K562 (cell line): ENCODE data around the gene ALCAM. TPM values are rescaled to one million over a fixed set of nuclear protein-coding genes. Genes with fewer than 3 reads are reported as not detected.

Source experiments
- CSDE1 ChIP-seq, 2 experiments: fragments of 450-650 bp; IDR thresholded peaks; 2 replicates each; pipeline ENCODE4 v1.6.1; 2016; ENCODE audit warnings: mild to moderate bottlenecking in 1 of 2
- EGR1 ChIP-seq: fragments of 450-650 bp; conservative IDR thresholded peaks from 2 replicates; pipeline ENCODE4 v1.6.1; 2017; ENCODE audit warnings: mild to moderate bottlenecking
- ERF ChIP-seq: fragments of 450-650 bp; formaldehyde crosslinking; IDR thresholded peaks from 2 replicates; pipeline ENCODE4 v1.4.0; 2020; ENCODE audit warnings: mild to moderate bottlenecking, mixed read lengths
- FOXM1 ChIP-seq, 2 experiments: fragments of 450-650 bp in 1 of 2; sonication (generic) in 1 of 2; formaldehyde crosslinking in 1 of 2; IDR thresholded peaks; 2 replicates each; pipeline versions ENCODE4 v1.6.1 to v1.9.0; 2017 to 2022; ENCODE audit warnings: low read depth in 2 of 2, mild to moderate bottlenecking in 2 of 2, missing genetic modification reagents in 1 of 2, moderate library complexity in 1 of 2
- GATA2 ChIP-seq: sonication (generic); formaldehyde crosslinking; IDR thresholded peaks from 2 replicates; pipeline ENCODE4 v1.4.0; 2020; ENCODE audit warnings: mild to moderate bottlenecking, missing genetic modification reagents
- NEUROD1 ChIP-seq: fragments of 150-350 bp; IDR thresholded peaks from 2 replicates; pipeline ENCODE4 v1.6.1; 2014; ENCODE audit warnings: borderline replicate concordance, low read length, low read depth; ENCODE audit not compliant: partially characterized antibody
- NFRKB ChIP-seq: fragments of 450-650 bp; IDR thresholded peaks from 2 replicates; pipeline ENCODE4 v1.6.1; 2016; ENCODE audit warnings: low read depth
- NR2C2 ChIP-seq, 2 experiments: fragments of 200-800 bp in 1 of 2; sonication (Bioruptor generic) in 1 of 2; sonication (generic) in 1 of 2; formaldehyde crosslinking in 1 of 2; IDR thresholded peaks; 2 replicates each; pipeline versions ENCODE4 v1.6.1 to v1.8.0; 2016 to 2022; ENCODE audit warnings: mild to moderate bottlenecking in 1 of 2, missing compliant biosample characterization in 1 of 2, missing genetic modification characterization in 1 of 2, missing genetic modification reagents in 1 of 2
- RCOR1 ChIP-seq, 2 experiments: IDR thresholded peaks; 2 replicates each; pipeline ENCODE4 v1.6.1; 2012; ENCODE audit warnings: low read depth in 2 of 2, low read length in 2 of 2, borderline replicate concordance in 1 of 2, improper control_type of control experiment in 1 of 2
- RUNX1 ChIP-seq: sonication (generic); IDR thresholded peaks from 2 replicates; pipeline ENCODE4 v1.6.1; 2016; ENCODE audit warnings: antibody characterized with exemption, low read depth
- TAF7 ChIP-seq: fragments of 450-650 bp; IDR thresholded peaks from 2 replicates; pipeline ENCODE4 v1.6.1; 2016; ENCODE audit warnings: missing genetic modification characterization, missing compliant biosample characterization
- TARDBP ChIP-seq: fragments of 450-650 bp; IDR thresholded peaks from 2 replicates; pipeline ENCODE4 v1.6.1; 2016
- ZMIZ1 ChIP-seq, 2 experiments: fragments of 150-350 bp in 1 of 2; IDR thresholded peaks; 2 replicates each; pipeline ENCODE4 v1.6.1; 2012 to 2016; ENCODE audit warnings: low read depth in 2 of 2, low read length in 2 of 2, mild to moderate bottlenecking in 1 of 2, moderate library complexity in 1 of 2
- ZNF175 ChIP-seq: fragments of 200-800 bp; sonication (Bioruptor generic); IDR thresholded peaks from 2 replicates; pipeline ENCODE4 v1.6.1; 2016; ENCODE audit warnings: low read depth, mild to moderate bottlenecking, missing genetic modification characterization, missing compliant biosample characterization
- polyA plus RNA-seq, 8 experiments: library from polyadenylated mRNA; depleted of rRNA in 4 of 8; stranded (reverse) in 5 of 8; unstranded in 3 of 8; fragments of >200 nt; fragmentation: Nextera tagmentation in 2 of 8; fragmentation: Illumina TruSeq in 1 of 8; extraction: Ambion mirVana in 2 of 8; extraction: Trizol in 1 of 8; gene quantifications; 2 replicates each; pipeline versions ENCODE4 v1.2.1 to v1.2.3, GENCODE V29; 2011 to 2014; ENCODE audit warnings: inconsistent platforms in 1 of 8, missing spikeins in 1 of 8
- total RNA-seq, 7 experiments: library from RNA; depleted of rRNA in 6 of 7; stranded (reverse); fragments of >200 nt in 6 of 7; fragmentation: Illumina TruSeq in 2 of 7; extraction: Trizol in 2 of 7; gene quantifications; 2 replicates each; pipeline versions ENCODE4 v1.2.1 to v1.2.3, GENCODE V29; 2011 to 2021; ENCODE audit warnings: low replicate concordance in 1 of 7
- TF ChIP-seq, protein P1 (sequence below): sonication (generic); formaldehyde crosslinking; IDR thresholded peaks from 2 replicates; pipeline ENCODE4 v1.8.1; 2023; ENCODE audit warnings: missing genetic modification reagents, mild to moderate bottlenecking, borderline replicate concordance
- TF ChIP-seq, protein P2 (sequence below): sonication (generic); formaldehyde crosslinking; IDR thresholded peaks from 2 replicates; pipeline ENCODE4 v1.8.0; 2022; ENCODE audit warnings: mild to moderate bottlenecking, missing genetic modification reagents, borderline replicate concordance

ALCAM gene
- total and polyA plus RNA-seq, 9 of the 15 experiments (the other 6 are each of a cell fraction or from before 2014, with no cell fraction given) = 0.03 to 0.98 (median 0.14) TPM; not detected in 1

- peak in 1 of 2 experiments; percentile 94; a peak in 2 of 4 replicates for TF ChIP-seq ZMIZ1 (IDR thresholded peaks at IDR 0.05; ENCODE audit: low read depth in 2 of 2, low read length in 2 of 2)
- no peak for TF ChIP-seq NR2C2 (CRISPR knock-in tag; IDR thresholded peaks at IDR 0.05)
- no peak for TF ChIP-seq NR2C2 (tag; IDR thresholded peaks at IDR 0.05)
- TF ChIP-seq, protein P1, sequence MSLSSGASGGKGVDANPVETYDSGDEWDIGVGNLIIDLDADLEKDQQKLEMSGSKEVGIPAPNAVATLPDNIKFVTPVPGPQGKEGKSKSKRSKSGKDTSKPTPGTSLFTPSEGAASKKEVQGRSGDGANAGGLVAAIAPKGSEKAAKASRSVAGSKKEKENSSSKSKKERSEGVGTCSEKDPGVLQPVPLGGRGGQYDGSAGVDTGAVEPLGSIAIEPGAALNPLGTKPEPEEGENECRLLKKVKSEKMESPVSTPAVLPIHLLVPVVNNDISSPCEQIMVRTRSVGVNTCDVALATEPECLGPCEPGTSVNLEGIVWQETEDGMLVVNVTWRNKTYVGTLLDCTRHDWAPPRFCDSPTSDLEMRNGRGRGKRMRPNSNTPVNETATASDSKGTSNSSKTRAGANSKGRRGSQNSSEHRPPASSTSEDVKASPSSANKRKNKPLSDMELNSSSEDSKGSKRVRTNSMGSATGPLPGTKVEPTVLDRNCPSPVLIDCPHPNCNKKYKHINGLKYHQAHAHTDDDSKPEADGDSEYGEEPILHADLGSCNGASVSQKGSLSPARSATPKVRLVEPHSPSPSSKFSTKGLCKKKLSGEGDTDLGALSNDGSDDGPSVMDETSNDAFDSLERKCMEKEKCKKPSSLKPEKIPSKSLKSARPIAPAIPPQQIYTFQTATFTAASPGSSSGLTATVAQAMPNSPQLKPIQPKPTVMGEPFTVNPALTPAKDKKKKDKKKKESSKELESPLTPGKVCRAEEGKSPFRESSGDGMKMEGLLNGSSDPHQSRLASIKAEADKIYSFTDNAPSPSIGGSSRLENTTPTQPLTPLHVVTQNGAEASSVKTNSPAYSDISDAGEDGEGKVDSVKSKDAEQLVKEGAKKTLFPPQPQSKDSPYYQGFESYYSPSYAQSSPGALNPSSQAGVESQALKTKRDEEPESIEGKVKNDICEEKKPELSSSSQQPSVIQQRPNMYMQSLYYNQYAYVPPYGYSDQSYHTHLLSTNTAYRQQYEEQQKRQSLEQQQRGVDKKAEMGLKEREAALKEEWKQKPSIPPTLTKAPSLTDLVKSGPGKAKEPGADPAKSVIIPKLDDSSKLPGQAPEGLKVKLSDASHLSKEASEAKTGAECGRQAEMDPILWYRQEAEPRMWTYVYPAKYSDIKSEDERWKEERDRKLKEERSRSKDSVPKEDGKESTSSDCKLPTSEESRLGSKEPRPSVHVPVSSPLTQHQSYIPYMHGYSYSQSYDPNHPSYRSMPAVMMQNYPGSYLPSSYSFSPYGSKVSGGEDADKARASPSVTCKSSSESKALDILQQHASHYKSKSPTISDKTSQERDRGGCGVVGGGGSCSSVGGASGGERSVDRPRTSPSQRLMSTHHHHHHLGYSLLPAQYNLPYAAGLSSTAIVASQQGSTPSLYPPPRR (CRISPR knock-in tag) = no peak
- TF ChIP-seq ERF (CRISPR knock-in tag) = peak; percentile 61; the same call in 1 of the 2 replicates
- peak; percentile 58; the same call in 1 of the 2 replicates for TF ChIP-seq TARDBP
- no peak for TF ChIP-seq TAF7 (tag)
- peak; percentile 28; the same call in 1 of the 2 replicates for TF ChIP-seq EGR1
- no peak for TF ChIP-seq NFRKB
- TF ChIP-seq GATA2 (CRISPR knock-in tag) = peak; percentile 93
- TF ChIP-seq CSDE1 (IDR thresholded peaks at IDR 0.05) = no peak
- peak; percentile 52 for TF ChIP-seq NEUROD1
- peak; percentile 91 for TF ChIP-seq FOXM1 (IDR thresholded peaks at IDR 0.05; ENCODE audit: low read depth)
- no peak for TF ChIP-seq FOXM1 (CRISPR knock-in tag; IDR thresholded peaks at IDR 0.05; ENCODE audit: low read depth)
- TF ChIP-seq ZNF175 (CRISPR knock-in tag) = peak; percentile 78; the same call in 1 of the 2 replicates
- TF ChIP-seq, protein P2, sequence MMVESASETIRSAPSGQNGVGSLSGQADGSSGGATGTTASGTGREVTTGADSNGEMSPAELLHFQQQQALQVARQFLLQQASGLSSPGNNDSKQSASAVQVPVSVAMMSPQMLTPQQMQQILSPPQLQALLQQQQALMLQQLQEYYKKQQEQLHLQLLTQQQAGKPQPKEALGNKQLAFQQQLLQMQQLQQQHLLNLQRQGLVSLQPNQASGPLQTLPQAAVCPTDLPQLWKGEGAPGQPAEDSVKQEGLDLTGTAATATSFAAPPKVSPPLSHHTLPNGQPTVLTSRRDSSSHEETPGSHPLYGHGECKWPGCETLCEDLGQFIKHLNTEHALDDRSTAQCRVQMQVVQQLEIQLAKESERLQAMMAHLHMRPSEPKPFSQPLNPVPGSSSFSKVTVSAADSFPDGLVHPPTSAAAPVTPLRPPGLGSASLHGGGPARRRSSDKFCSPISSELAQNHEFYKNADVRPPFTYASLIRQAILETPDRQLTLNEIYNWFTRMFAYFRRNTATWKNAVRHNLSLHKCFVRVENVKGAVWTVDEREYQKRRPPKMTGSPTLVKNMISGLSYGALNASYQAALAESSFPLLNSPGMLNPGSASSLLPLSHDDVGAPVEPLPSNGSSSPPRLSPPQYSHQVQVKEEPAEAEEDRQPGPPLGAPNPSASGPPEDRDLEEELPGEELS (CRISPR knock-in tag) = no peak
- TF ChIP-seq RUNX1 = peak; percentile 79
- TF ChIP-seq RCOR1 (IDR thresholded peaks at IDR 0.05; ENCODE audit: borderline replicate concordance in 1 of 2, low read depth in 2 of 2, low read length in 2 of 2) = peak; percentile 55 to 94; a peak in 3 of 4 replicates
These were observed 247.8 kb downstream of the ALCAM start (continued) for GRCh38 chr3:105614288-105615030.
